OCI-LY7 (cell line): ENCODE measurements around the gene BPIFB6.

Source experiments
- CTCF ChIP-seq: fragments of 200-600 bp; sonication (generic); conservative IDR thresholded peaks from 2 replicates; pipeline ENCODE4 v1.5.1; 2014; ENCODE audit warnings: mild to moderate bottlenecking, antibody characterized with exemption, low read length, moderate library complexity, mixed read lengths
- EZH2phosphoT487 ChIP-seq: fragments of 200-600 bp; sonication (generic); IDR thresholded peaks from 2 replicates; pipeline ENCODE4 v1.6.1; 2018; ENCODE audit warnings: low read depth, borderline replicate concordance, mild to moderate bottlenecking, mixed run types, antibody characterized with exemption, low read length, moderate library complexity, mixed read lengths

DNA sequence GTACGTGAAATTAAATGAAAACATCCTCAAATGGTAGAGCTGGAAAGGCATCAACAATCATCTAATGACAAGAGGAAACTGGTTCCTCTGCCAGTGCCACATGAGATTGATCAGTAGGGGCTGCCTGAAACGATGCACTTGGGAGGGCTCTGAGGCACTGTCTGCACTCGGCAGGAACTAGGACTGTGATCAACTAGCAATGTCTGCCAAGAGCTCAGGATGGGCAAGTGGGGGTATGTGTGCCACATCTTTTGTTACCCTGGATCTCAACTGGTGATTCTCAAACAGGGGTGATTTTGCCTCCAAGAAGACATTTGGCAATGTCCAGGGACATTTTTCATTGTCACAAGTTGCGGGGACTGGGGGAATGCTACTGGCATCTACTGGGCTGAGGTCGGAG, 1.9 kb downstream of the BPIFB6 start:
- TF ChIP-seq CTCF (no peak), EZH2phosphoT487 (no peak)
